K562 (cell line): ENCODE results near the gene LAG3. TPM values are rescaled to one million over a fixed set of nuclear protein-coding genes. Genes with fewer than 3 reads are reported as not detected.

Experiments
- CHD7 ChIP-seq: fragments of 200-600 bp; sonication (generic); IDR thresholded peaks from one replicate; pipeline ENCODE4 v1.6.1; 2012; ENCODE audit warnings: mild to moderate bottlenecking, low read depth, low read length, inconsistent platforms
- GTF2E2 ChIP-seq: fragments of 200-800 bp; sonication (Bioruptor generic); IDR thresholded peaks from 2 replicates; pipeline ENCODE4 v1.6.1; 2016; ENCODE audit warnings: missing genetic modification characterization, missing compliant biosample characterization
- polyA plus RNA-seq, 8 experiments: library from polyadenylated mRNA; depleted of rRNA in 4 of 8; stranded (reverse) in 5 of 8; unstranded in 3 of 8; fragments of >200 nt; fragmentation: Nextera tagmentation in 2 of 8; fragmentation: Illumina TruSeq in 1 of 8; extraction: Ambion mirVana in 2 of 8; extraction: Trizol in 1 of 8; gene quantifications; 2 replicates each; pipeline versions ENCODE4 v1.2.1 to v1.2.3, GENCODE V29; 2011 to 2014; ENCODE audit warnings: inconsistent platforms in 1 of 8, missing spikeins in 1 of 8
- total RNA-seq, 7 experiments: library from RNA; depleted of rRNA in 6 of 7; stranded (reverse); fragments of >200 nt in 6 of 7; fragmentation: Illumina TruSeq in 2 of 7; extraction: Trizol in 2 of 7; gene quantifications; 2 replicates each; pipeline versions ENCODE4 v1.2.1 to v1.2.3, GENCODE V29; 2011 to 2021; ENCODE audit warnings: low replicate concordance in 1 of 7

LAG3 gene
- total and polyA plus RNA-seq, 9 of the 15 experiments (the other 6 are each of a cell fraction or from before 2014, with no cell fraction given), result 0.07 to 0.66 (median 0.09) TPM; not detected in 1

- TF ChIP-seq CHD7 (no peak), GTF2E2 (tag) (no peak)
- TF ChIP-seq, all 486 proteins: peak for 0
These were observed 46.3 kb downstream of the LAG3 start (continued) for GRCh38 chr12:6818645-6819044.
